SK-N-SH (cell line): Measurements from ENCODE around the gene CLDN7. TPM values are rescaled to one million over a fixed set of nuclear protein-coding genes. Genes with fewer than 3 reads are reported as not detected.

Experiments
- CTCF ChIA-PET: fragments of 300-600, 350-600 bp; formaldehyde crosslinking; extraction: SDS; loops from one replicate; lab custom pipeline; 2021; lab: Yijun Ruan, JAX
- POLR2A ChIA-PET: fragments of 350-600 bp; sonication (Branson Sonifier 250); formaldehyde crosslinking; extraction: SDS; loops from one replicate; lab custom pipeline; 2020; ENCODE audit warnings: antibody characterized with exemption, inconsistent platforms; lab: Yijun Ruan, JAX
- DNase-seq: peaks from one replicate; pipeline ENCODE4 v3.0.0; 2012
- H2AFZ ChIP-seq: fragments of 200-600 bp; sonication (generic); 2 replicates; pipeline ENCODE4 v1.8.1; 2016; ENCODE audit warnings: antibody characterized with exemption, mild to moderate bottlenecking, low read depth
- H3F3A ChIP-seq: fragments of 200-600 bp; sonication (generic); replicated peaks from 2 replicates; pipeline ENCODE3; 2016; ENCODE audit warnings: antibody characterized with exemption, mild to moderate bottlenecking; ENCODE audit not compliant: insufficient read depth
- H3K27ac ChIP-seq, 2 experiments: fragments of 200-500 bp in 1 of 2; fragments of 200-600 bp in 1 of 2; sonication (Bioruptor generic) in 1 of 2; sonication (generic), shearing (Covaris generic) in 1 of 2; 2 replicates each; pipeline versions ENCODE4 v1.5.1 to v1.6.1; 2014 to 2016; ENCODE audit warnings: low read depth in 2 of 2, inconsistent platforms in 1 of 2, low read length in 1 of 2, mild to moderate bottlenecking in 1 of 2, mixed read lengths in 1 of 2
- H3K27me3 ChIP-seq: fragments of 200-600 bp; sonication (generic), shearing (Covaris generic); 2 replicates; pipeline ENCODE4 v1.6.1; 2016; ENCODE audit warnings: mixed run types; ENCODE audit not compliant: insufficient read depth
- H3K36me3 ChIP-seq, 2 experiments: fragments of 200-500 bp in 1 of 2; fragments of 200-600 bp in 1 of 2; sonication (Bioruptor generic) in 1 of 2; sonication (generic) in 1 of 2; replicated peaks in 1 of 2; 2 replicates each; pipeline versions ENCODE3 to v1.5.1; 2014 to 2016; ENCODE audit warnings: low read length in 1 of 2, mild to moderate bottlenecking in 1 of 2; ENCODE audit not compliant: insufficient read depth in 2 of 2, control insufficient read depth in 1 of 2
- H3K4me1 ChIP-seq, 2 experiments: fragments of 200-500 bp in 1 of 2; fragments of 200-600 bp in 1 of 2; sonication (Bioruptor generic) in 1 of 2; sonication (generic), shearing (Covaris generic) in 1 of 2; 2 replicates each; pipeline versions ENCODE4 v1.5.1 to v1.6.1; 2014 to 2016; ENCODE audit warnings: low read depth in 1 of 2, low read length in 1 of 2, mixed run types in 1 of 2; ENCODE audit not compliant: insufficient read depth in 2 of 2, control insufficient read depth in 1 of 2
- H3K4me2 ChIP-seq: fragments of 200-600 bp; sonication (generic), shearing (Covaris generic); 2 replicates; pipeline ENCODE4 v1.6.1; 2017; ENCODE audit warnings: mixed run types
- H3K4me3 ChIP-seq, 2 experiments: fragments of 200-500 bp in 1 of 2; fragments of 200-600 bp in 1 of 2; sonication (Bioruptor generic) in 1 of 2; sonication (generic), shearing (Covaris generic) in 1 of 2; 2 replicates each; pipeline versions ENCODE4 v1.5.1 to v1.8.1; 2014 to 2016; ENCODE audit warnings: low read depth in 2 of 2, inconsistent platforms in 1 of 2, low read length in 1 of 2, mild to moderate bottlenecking in 1 of 2, mixed read lengths in 1 of 2, moderate library complexity in 1 of 2
- H3K79me2 ChIP-seq: fragments of 200-600 bp; sonication (generic); 2 replicates; pipeline ENCODE4 v1.8.1; 2017; ENCODE audit warnings: mild to moderate bottlenecking; ENCODE audit not compliant: insufficient read depth
- H3K9ac ChIP-seq: fragments of 200-600 bp; sonication (generic); 2 replicates; pipeline ENCODE4 v1.6.1; 2017; ENCODE audit warnings: mixed run types
- H3K9me2 ChIP-seq: fragments of 200-600 bp; sonication (generic); 2 replicates; pipeline ENCODE4 v1.6.1; 2017; ENCODE audit warnings: mixed run types
- H3K9me3 ChIP-seq: fragments of 200-600 bp; sonication (generic); 2 replicates; pipeline ENCODE4 v1.6.1; 2017; ENCODE audit warnings: mixed run types, mild to moderate bottlenecking, moderate library complexity
- H4K20me1 ChIP-seq: fragments of 200-600 bp; sonication (generic); 2 replicates; pipeline ENCODE4 v1.6.1; 2017; ENCODE audit warnings: mild to moderate bottlenecking, mixed run types; ENCODE audit not compliant: insufficient read depth
- CHD2 ChIP-seq: fragments of 150-350 bp; IDR thresholded peaks from 2 replicates; pipeline ENCODE4 v1.6.1; 2018; ENCODE audit warnings: low read length; ENCODE audit not compliant: partially characterized antibody
- CTCF ChIP-seq: fragments of 200-600 bp; sonication (generic); IDR thresholded peaks from 2 replicates; pipeline ENCODE4 v1.6.1; 2017; ENCODE audit warnings: antibody characterized with exemption, mild to moderate bottlenecking, moderate library complexity
- ELF1 ChIP-seq: IDR thresholded peaks from 2 replicates; pipeline ENCODE4 v1.4.0; 2012
- EP300 ChIP-seq, 2 experiments: IDR thresholded peaks; 2 replicates each; pipeline versions ENCODE4 v1.4.0 to v1.6.1; 2012; ENCODE audit warnings: borderline replicate concordance in 1 of 2, low read depth in 1 of 2, low read length in 1 of 2
- FOSL2 ChIP-seq: IDR thresholded peaks from 2 replicates; pipeline ENCODE4 v1.4.0; 2012; ENCODE audit warnings: low read depth, mild to moderate bottlenecking, moderate library complexity, borderline replicate concordance
- FOXJ3 ChIP-seq: sonication (generic); formaldehyde crosslinking; IDR thresholded peaks from 2 replicates; pipeline ENCODE4 v1.5.1; 2020; ENCODE audit warnings: mild to moderate bottlenecking, missing genetic modification reagents
- FOXM1 ChIP-seq: IDR thresholded peaks from 2 replicates; pipeline ENCODE4 v1.4.0; 2012; ENCODE audit warnings: low read depth, mild to moderate bottlenecking
- IRF3 ChIP-seq: fragments of 150-350 bp; IDR thresholded peaks from 2 replicates; pipeline ENCODE4 v1.6.1; 2016; ENCODE audit warnings: mild to moderate bottlenecking, low read depth, low read length
- JUND ChIP-seq: IDR thresholded peaks from 2 replicates; pipeline ENCODE4 v1.4.0; 2012
- NRF1 ChIP-seq: IDR thresholded peaks from 2 replicates; pipeline ENCODE4 v1.6.1; 2012; ENCODE audit warnings: low read depth, mild to moderate bottlenecking, low read length
- PBX3 ChIP-seq: IDR thresholded peaks from 2 replicates; pipeline ENCODE4; 2012
- POLR2AphosphoS5 ChIP-seq: IDR thresholded peaks from 2 replicates; pipeline ENCODE4 v1.6.1; 2012; ENCODE audit warnings: low read depth, low read length
- RAD21 ChIP-seq: IDR thresholded peaks from 2 replicates; pipeline ENCODE4 v1.6.1; 2012; ENCODE audit warnings: mild to moderate bottlenecking, low read length
- RCOR1 ChIP-seq: fragments of 150-350 bp; IDR thresholded peaks from 2 replicates; pipeline ENCODE4 v1.6.1; 2017; ENCODE audit warnings: antibody characterized with exemption, low read length
- RFX5 ChIP-seq: IDR thresholded peaks from 2 replicates; pipeline ENCODE4 v1.6.1; 2012; ENCODE audit warnings: mild to moderate bottlenecking, improper control_type of control experiment, low read length
- SIN3A ChIP-seq: IDR thresholded peaks from 2 replicates; pipeline ENCODE4 v1.6.1; 2012; ENCODE audit warnings: low read depth, mild to moderate bottlenecking, low read length, moderate library complexity, borderline replicate concordance
- SMC3 ChIP-seq: IDR thresholded peaks from 2 replicates; pipeline ENCODE4 v1.6.1; 2012; ENCODE audit warnings: low read depth, low read length, improper control_type of control experiment
- TAF1 ChIP-seq: IDR thresholded peaks from 2 replicates; pipeline ENCODE4 v1.6.1; 2012; ENCODE audit warnings: low read depth, mild to moderate bottlenecking, low read length, moderate library complexity, borderline replicate concordance
- USF1 ChIP-seq: IDR thresholded peaks from 2 replicates; pipeline ENCODE4 v1.4.0; 2012; ENCODE audit warnings: low read depth, borderline replicate concordance
- USF2 ChIP-seq: fragments of 150-350 bp; IDR thresholded peaks from 2 replicates; pipeline ENCODE4 v1.6.1; 2017; ENCODE audit warnings: antibody characterized with exemption, low read length, low read depth, borderline replicate concordance
- YY1 ChIP-seq: IDR thresholded peaks from 2 replicates; pipeline ENCODE4 v1.4.0; 2012; ENCODE audit warnings: low read depth, mild to moderate bottlenecking
- ZBTB33 ChIP-seq: IDR thresholded peaks from 2 replicates; pipeline ENCODE4 v1.4.0; 2012; ENCODE audit warnings: low read depth, borderline replicate concordance
- WGBS: methylation state at CpG from one replicate; pipeline ENCODE4 v1.1.6; 2017; ENCODE audit warnings: low lambda C conversion rate; 5-methylcytosine and 5-hydroxymethylcytosine counted together
- polyA plus RNA-seq, 3 experiments: library from polyadenylated mRNA; depleted of rRNA; stranded (reverse); fragments of >200 nt; gene quantifications; 2 replicates each; pipeline ENCODE4 v1.2.3, GENCODE V29; 2012
- TF ChIP-seq, protein P1 (sequence below): IDR thresholded peaks from 2 replicates; pipeline ENCODE4 v1.4.0; 2012; ENCODE audit warnings: low read depth

Gene CLDN7
- polyA plus RNA-seq, 1 of the 3 experiments (the other 2 are of a cell fraction) = 5.0 TPM

DNA sequence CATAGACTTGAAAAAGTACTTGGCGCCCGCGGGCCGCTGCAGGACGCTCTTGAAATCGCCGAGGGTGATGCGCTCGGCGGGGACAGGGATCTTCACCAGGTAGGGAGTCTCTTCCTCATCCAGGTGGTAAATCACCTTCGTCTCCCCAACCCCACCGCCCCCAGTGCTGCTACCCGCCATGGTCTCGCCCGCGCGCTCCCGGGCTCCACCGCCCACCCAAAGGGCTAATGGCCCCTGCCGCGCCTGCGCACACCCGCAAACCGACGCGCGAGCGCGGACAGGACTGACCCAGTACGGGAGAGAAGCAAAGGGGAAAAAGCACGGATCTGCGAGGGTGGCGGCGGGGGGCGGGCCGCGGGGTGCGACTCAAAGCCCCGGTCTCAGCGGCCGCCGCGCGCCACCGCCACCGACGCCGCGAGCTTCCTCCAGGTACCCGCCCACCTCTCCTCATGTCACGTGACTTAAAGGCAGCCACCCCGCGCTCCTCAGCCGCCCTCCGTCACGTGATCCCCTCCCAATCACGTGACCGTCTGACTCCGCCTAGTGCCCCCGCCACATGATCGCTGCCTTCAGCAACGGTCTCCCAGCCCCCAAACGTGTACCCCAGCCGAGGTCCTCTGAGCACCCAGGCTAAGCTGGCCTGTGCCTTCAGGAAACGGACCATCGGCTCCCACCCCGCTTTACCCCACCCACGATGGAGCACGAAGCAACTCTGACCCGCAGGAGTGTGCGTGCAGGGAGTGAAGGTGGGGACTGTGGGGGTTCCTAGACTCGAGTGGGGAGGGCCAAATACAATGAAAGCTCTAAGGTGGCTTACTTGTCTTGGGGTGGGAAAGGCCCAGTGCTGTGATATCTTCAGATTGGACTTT, 28.0 kb downstream of the CLDN7 start, which contains the start of gene DVL2:
DVL2 (minus strand) TSS at position 435 of the 869 bp plus-strand sequence; CDS start at position 180, 255 bp downstream.
- peak; percentile 97 for DNase-seq
- H3K36me3 ChIP-seq = peaks cover 32 to 42% of the 10 kb centered on the region in 2 experiments
- CTCF ChIA-PET = interaction anchor here (0.6 to 6.5 kb wide), 8 partner anchors 12 to 112 kb away, joined by 3 to 44 read pairs (median 4); partner anchors contain the start of genes ACADVL, CTDNEP1 and DLG4
- TF ChIP-seq RCOR1 (peak; percentile 68), IRF3 (no peak), POLR2AphosphoS5 (peak; percentile 99), RAD21 (no peak), NRF1 (peak; percentile 68), YY1 (peak; percentile 70; the same call in 1 of the 2 replicates), JUND (peak; percentile 66), SIN3A (peak; percentile 72), TAF1 (peak; percentile 11; the same call in 1 of the 2 replicates), ELF1 (peak; percentile 79), EP300 (IDR thresholded peaks at IDR 0.05; ENCODE audit: borderline replicate concordance in 1 of 2, low read depth in 1 of 2, low read length in 1 of 2) (peak in 1 of 2 experiments; percentile 41; a peak in 1 of 4 replicates), CHD2 (peak; percentile 96), PBX3 (peak; percentile 92), USF1 (peak; percentile 99), USF2 (peak; percentile 100), ZBTB33 (peak; percentile 90), FOXJ3 (CRISPR knock-in tag) (no peak; the same call in 1 of the 2 replicates), FOSL2 (peak; percentile 30; the same call in 1 of the 2 replicates), CTCF (no peak), RFX5 (no peak), SMC3 (peak; percentile 3; the same call in 1 of the 2 replicates), FOXM1 (peak; percentile 51; the same call in 1 of the 2 replicates)
- TF ChIP-seq, protein P1, sequence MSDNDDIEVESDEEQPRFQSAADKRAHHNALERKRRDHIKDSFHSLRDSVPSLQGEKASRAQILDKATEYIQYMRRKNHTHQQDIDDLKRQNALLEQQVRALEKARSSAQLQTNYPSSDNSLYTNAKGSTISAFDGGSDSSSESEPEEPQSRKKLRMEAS = peak; percentile 90

More for the DNA sequence above, 28.0 kb downstream of the CLDN7 start, which contains the start of gene DVL2:
- POLR2A ChIA-PET = interaction anchor here (0.7 to 1.7 kb wide), 8 partner anchors 8 to 95 kb away, joined by 3 to 27 read pairs (median 4); partner anchors contain the start of genes ACADVL, DLG4, GABARAP and NEURL4
- Histone ChIP-seq H3K9me3 (no peaks in the 10 kb centered on the region), H3K4me2 (peak within 1 kb of the TSS; percentile 81), H3K9me2 (no peaks in the 10 kb centered on the region), H3K27ac (peak within 1 kb of the TSS; percentile 82 to 94), H3K4me3 (peak within 1 kb of the TSS; percentile 86 to 89), H3K79me2 (peaks cover 90% of the 10 kb centered on the region), H3K27me3 (no peaks in the 10 kb centered on the region), H3K4me1 (peaks cover 31 to 34% of the 10 kb centered on the region in 2 experiments), H3K9ac (peak within 1 kb of the TSS; percentile 89), H4K20me1 (peaks cover 36% of the 10 kb centered on the region), H3F3A (peaks cover 34% of the 10 kb centered on the region), H2AFZ (peak within 1 kb of the TSS; percentile 35; the same call in 1 of the 2 replicates)
- WGBS = 3% methylated on average over 42 of the region's 72 CpGs
